Upper lobe of right lung (tissue), 1 donor: ENCODE results near the gene TEX35. TPM values are rescaled to one million over a fixed set of nuclear protein-coding genes. Genes with fewer than 3 reads are reported as not detected.

Experiments
- ATAC-seq: fragments of 200-7000 bp; cut with Tn5 transposase; one replicate; pipeline ENCODE4 v1.9.1; 2020; ENCODE audit warnings: mild to moderate bottlenecking, moderate library complexity
- DNase-seq: peaks from one replicate; pipeline ENCODE4 v3.0.0-alpha.2; 2020
- H3K27ac ChIP-seq: fragments of 200-600 bp; one replicate; pipeline ENCODE4 v1.8.0; 2022
- H3K27me3 ChIP-seq: fragments of 200-600 bp; one replicate; pipeline ENCODE4 v1.8.0; 2022; ENCODE audit warnings: mild to moderate bottlenecking
- H3K36me3 ChIP-seq: fragments of 200-600 bp; one replicate; pipeline ENCODE4 v1.8.0; 2022
- H3K4me1 ChIP-seq: fragments of 200-600 bp; one replicate; pipeline ENCODE4 v1.8.0; 2022
- H3K4me3 ChIP-seq: fragments of 200-600 bp; one replicate; pipeline ENCODE4 v1.8.0; 2022; ENCODE audit warnings: mild to moderate bottlenecking
- H3K9me3 ChIP-seq: fragments of 200-600 bp; one replicate; pipeline ENCODE4 v1.8.0; 2022
- CTCF ChIP-seq: fragments of 200-600 bp; IDR thresholded peaks from one replicate; pipeline ENCODE4 v1.8.0; 2022; ENCODE audit warnings: antibody characterized with exemption
- intact Hi-C: fragments of 100-400 bp; cut with DNase I; formaldehyde crosslinking; loops from one replicate; pipeline ENCODE4 v1.11.0; 2022
- total RNA-seq: library from RNA; stranded (reverse); fragmentation: NEBNext Ultra II Directional; extraction: Animal tissue kit (Norgen Biotek cat#: 25700); gene quantifications from one replicate; pipeline ENCODE4 v1.2.1, GENCODE V29; 2021
- donor health status: DM: no; HTN: yes; CAD: no; lungs with severe emphysema.

TEX35 gene
- total RNA-seq, 1 donor from 2014 or later, result not detected

- ATAC-seq, result no peak
- H3K27me3 ChIP-seq, result no peaks in the 10 kb centered on the region
- intact Hi-C loops, result no loop called here
- H3K36me3 ChIP-seq, result no peaks in the 10 kb centered on the region
- H3K9me3 ChIP-seq, result no peaks in the 10 kb centered on the region
- H3K4me1 ChIP-seq, result no peaks in the 10 kb centered on the region
- no peak overlapping the region for H3K27ac ChIP-seq
- TF ChIP-seq CTCF, result no peak
- no peak for DNase-seq
- no peak overlapping the region for H3K4me3 ChIP-seq
These were observed 18.3 kb upstream of the TEX35 start for GRCh38 chr1:178494569-178494971.

- H3K4me3 ChIP-seq, result no peak overlapping the region
- DNase-seq (no peak), ATAC-seq (no peak)
- no peak for TF ChIP-seq CTCF
- H3K27me3 ChIP-seq, result no peaks in the 10 kb centered on the region
- intact Hi-C loops, result no loop called here
- H3K27ac ChIP-seq, result no peak overlapping the region
- H3K9me3 ChIP-seq, result no peaks in the 10 kb centered on the region
- no peaks in the 10 kb centered on the region for H3K4me1 ChIP-seq
- no peaks in the 10 kb centered on the region for H3K36me3 ChIP-seq
These were observed 17.8 kb upstream of the TEX35 start for GRCh38 chr1:178495158-178495557.

- Histone ChIP-seq H3K4me3 (no peak overlapping the region), H3K4me1 (no peaks in the 10 kb centered on the region), H3K27me3 (no peaks in the 10 kb centered on the region), H3K27ac (no peak overlapping the region), H3K36me3 (no peaks in the 10 kb centered on the region), H3K9me3 (no peaks in the 10 kb centered on the region)
- ATAC-seq (no peak), DNase-seq (no peak)
- TF ChIP-seq CTCF, result no peak
- intact Hi-C loops, result no loop called here
These were observed 17.0 kb upstream of the TEX35 start for GRCh38 chr1:178495741-178496409.

GRCh38 chr1:178496410-178497135 lies 16.3 kb upstream of the TEX35 start, which contains the start of gene CLEC20A:
TSS of gene CLEC20A (minus strand) at chr1:178496964. CDS start at chr1:178496939, 25 bp downstream.
- Histone ChIP-seq H3K9me3 (no peaks in the 10 kb centered on the region), H3K4me3 (no peak within 1 kb of the TSS), H3K4me1 (no peaks in the 10 kb centered on the region), H3K36me3 (no peaks in the 10 kb centered on the region), H3K27ac (no peak within 1 kb of the TSS), H3K27me3 (no peaks in the 10 kb centered on the region)
- no peak for TF ChIP-seq CTCF
- intact Hi-C loops, result no loop called here
- no peak for ATAC-seq
- DNase-seq, result no peak

GRCh38 chr1:178497903-178498478 lies 14.9 kb upstream of the TEX35 start:
- no peak overlapping the region for H3K27ac ChIP-seq
- H3K27me3 ChIP-seq, result no peaks in the 10 kb centered on the region
- H3K36me3 ChIP-seq, result no peaks in the 10 kb centered on the region
- no peak overlapping the region for H3K4me3 ChIP-seq
- H3K4me1 ChIP-seq, result no peaks in the 10 kb centered on the region
- no peak for ATAC-seq
- no peak for DNase-seq
- no peak for TF ChIP-seq CTCF
- intact Hi-C loops, result no loop called here
- no peaks in the 10 kb centered on the region for H3K9me3 ChIP-seq
